HepG2 (cell line): Measurements from ENCODE around the gene AGO4. TPM values are rescaled to one million over a fixed set of nuclear protein-coding genes. Genes with fewer than 3 reads are reported as not detected.

Experiments
- AHR ChIP-seq: IDR thresholded peaks from 2 replicates; pipeline ENCODE4 v1.6.1; 2018; ENCODE audit warnings: missing genetic modification reagents, missing compliant biosample characterization
- ETS1 ChIP-seq: sonication (generic); formaldehyde crosslinking; IDR thresholded peaks from 2 replicates; pipeline ENCODE4 v1.4.0; 2020; ENCODE audit warnings: missing genetic modification reagents
- GTF3A ChIP-seq: sonication (generic); formaldehyde crosslinking; conservative IDR thresholded peaks from 2 replicates; pipeline ENCODE4 v1.4.0; 2020; ENCODE audit warnings: mild to moderate bottlenecking, missing genetic modification reagents
- MYC ChIP-seq: sonication (generic); formaldehyde crosslinking; IDR thresholded peaks from 2 replicates; pipeline ENCODE4 v1.9.0; 2021; ENCODE audit warnings: missing genetic modification reagents, borderline replicate concordance
- PAXIP1 ChIP-seq: sonication (generic); formaldehyde crosslinking; conservative IDR thresholded peaks from 2 replicates; pipeline ENCODE4 v1.4.0; 2020; ENCODE audit warnings: mild to moderate bottlenecking, missing genetic modification reagents, moderate library complexity
- PITX1 ChIP-seq: sonication (generic); formaldehyde crosslinking; IDR thresholded peaks from 2 replicates; pipeline ENCODE4 v1.5.1; 2020; ENCODE audit warnings: mild to moderate bottlenecking, missing genetic modification reagents
- PRMT3 ChIP-seq: sonication (generic); formaldehyde crosslinking; IDR thresholded peaks from 2 replicates; pipeline ENCODE4 v1.8.1; 2022; ENCODE audit warnings: low read depth, mild to moderate bottlenecking, moderate library complexity, missing genetic modification reagents, borderline replicate concordance
- SIX1 ChIP-seq: sonication (generic); formaldehyde crosslinking; IDR thresholded peaks from 2 replicates; pipeline ENCODE4 v1.4.0; 2020; ENCODE audit warnings: missing genetic modification reagents, borderline replicate concordance
- STAT6 ChIP-seq: sonication (generic); formaldehyde crosslinking; IDR thresholded peaks from 2 replicates; pipeline ENCODE4 v1.4.0; 2020; ENCODE audit warnings: missing genetic modification reagents, mild to moderate bottlenecking, borderline replicate concordance
- ZBTB42 ChIP-seq: sonication (generic); formaldehyde crosslinking; IDR thresholded peaks from 2 replicates; pipeline ENCODE4 v1.5.0; 2020; ENCODE audit warnings: mild to moderate bottlenecking, missing genetic modification reagents
- ZNF142 ChIP-seq: sonication (generic); formaldehyde crosslinking; IDR thresholded peaks from 2 replicates; pipeline ENCODE4 v1.4.0; 2020; ENCODE audit warnings: missing genetic modification reagents
- ZNF337 ChIP-seq: sonication (generic); formaldehyde crosslinking; IDR thresholded peaks from 2 replicates; pipeline ENCODE4 v1.5.1; 2020; ENCODE audit warnings: missing genetic modification reagents, low read depth, mild to moderate bottlenecking, borderline replicate concordance
- ZNF441 ChIP-seq: sonication (generic); formaldehyde crosslinking; IDR thresholded peaks from 2 replicates; pipeline ENCODE4 v1.7.0; 2021; ENCODE audit warnings: missing genetic modification reagents, borderline replicate concordance
- ZNF766 ChIP-seq: sonication (generic); formaldehyde crosslinking; IDR thresholded peaks from 2 replicates; pipeline ENCODE4 v1.5.0; 2020; ENCODE audit warnings: missing genetic modification reagents, borderline replicate concordance
- ZSCAN21 ChIP-seq: sonication (generic); formaldehyde crosslinking; IDR thresholded peaks from 2 replicates; pipeline ENCODE4 v1.8.0; 2022; ENCODE audit warnings: mild to moderate bottlenecking, missing genetic modification reagents, moderate library complexity, borderline replicate concordance
- polyA plus RNA-seq, 8 experiments: library from polyadenylated mRNA; depleted of rRNA in 3 of 8; stranded (reverse) in 7 of 8; unstranded in 1 of 8; fragments of >200 nt; fragmentation: Illumina TruSeq in 4 of 8; extraction: Trizol in 4 of 8; gene quantifications; 2 replicates each; pipeline versions ENCODE4 v1.2.1 to v1.2.3, GENCODE V29; 2011 to 2016; ENCODE audit warnings: low read depth in 4 of 8, missing spikeins in 1 of 8, mixed read lengths in 1 of 8; ENCODE audit not compliant: insufficient read depth in 1 of 8
- total RNA-seq, 5 experiments: library from RNA; depleted of rRNA; stranded (reverse); fragments of >200 nt; fragmentation: Illumina TruSeq; extraction: Trizol; gene quantifications; 2 replicates each; pipeline ENCODE4 v1.2.3, GENCODE V29; 2016; ENCODE audit warnings: low read depth in 1 of 5

AGO4 gene
- total and polyA plus RNA-seq, 2 of the 13 experiments (the other 11 are each of a cell fraction or from before 2014, with no cell fraction given): 6.0 to 13.8 TPM

- TF ChIP-seq ZNF142 (CRISPR knock-in tag) (no peak), PRMT3 (CRISPR knock-in tag) (no peak), ZNF337 (CRISPR knock-in tag) (no peak), PITX1 (CRISPR knock-in tag) (no peak), STAT6 (CRISPR knock-in tag) (no peak), MYC (CRISPR knock-in tag) (peak; percentile 64), AHR (CRISPR knock-in tag) (no peak), ZBTB42 (CRISPR knock-in tag) (no peak), GTF3A (no peak), ZNF441 (CRISPR knock-in tag) (peak; percentile 87), ZNF766 (CRISPR knock-in tag) (no peak), ETS1 (CRISPR knock-in tag) (no peak), PAXIP1 (CRISPR knock-in tag) (no peak; the same call in 1 of the 2 replicates), ZSCAN21 (CRISPR knock-in tag) (no peak), SIX1 (CRISPR knock-in tag) (no peak)
Observed at GRCh38 chr1:35882945-35883634, 75.3 kb downstream of the AGO4 start, which contains the start of gene AGO1 (continued).
